ENCODE measurements around the gene CPNE5.

Gene CPNE5

DNA sequence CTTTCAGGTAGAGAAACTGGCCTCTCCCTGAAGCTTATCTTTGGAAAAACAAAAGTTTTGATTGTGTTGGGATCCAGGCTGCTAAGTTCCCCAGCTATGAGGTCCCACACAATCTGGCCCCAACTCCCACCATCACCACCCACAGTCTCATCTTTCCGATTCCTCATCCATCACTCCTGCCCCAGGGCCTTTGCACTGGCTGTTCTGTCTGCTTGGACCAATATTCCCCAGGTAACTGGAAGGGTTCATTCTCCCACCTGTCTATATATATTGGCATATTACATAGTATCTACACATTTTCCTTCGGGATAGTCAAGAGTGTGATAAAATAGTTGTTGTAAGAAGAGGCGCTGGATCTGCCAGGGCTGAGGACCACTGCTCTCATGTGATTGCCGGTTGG is 52.0 kb downstream of the CPNE5 start:
- no peak for DNase-seq

DNA sequence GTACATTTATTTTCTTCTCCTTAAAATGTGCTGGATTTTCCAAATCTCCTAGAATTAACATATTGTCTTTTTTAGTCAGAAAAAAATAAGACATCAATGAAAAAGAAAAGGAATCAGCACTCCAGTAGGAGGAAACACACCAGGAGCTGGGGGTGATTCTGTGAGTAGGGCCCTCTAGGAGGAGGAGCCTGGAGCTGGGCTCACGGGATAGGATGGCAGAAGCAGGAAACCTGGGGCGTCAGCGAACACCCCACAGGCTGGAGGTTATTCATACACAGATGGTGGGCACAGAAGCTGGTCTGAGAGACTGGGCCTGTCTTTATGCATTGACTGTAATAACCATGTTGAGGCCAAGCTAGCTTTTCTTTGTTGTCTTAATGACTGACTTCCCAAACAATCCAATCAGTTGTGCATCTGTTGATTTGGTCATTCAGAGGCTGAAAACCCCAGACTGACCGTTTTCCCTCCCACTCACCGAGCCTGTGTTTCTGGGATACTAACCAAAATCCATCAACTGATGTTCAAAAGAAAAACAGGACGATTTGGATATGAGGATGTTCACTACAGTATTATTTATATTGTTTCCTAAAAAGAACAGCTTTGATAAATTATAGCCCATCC is 53.1 kb downstream of the CPNE5 start:
- DNase-seq = no peak

DNA sequence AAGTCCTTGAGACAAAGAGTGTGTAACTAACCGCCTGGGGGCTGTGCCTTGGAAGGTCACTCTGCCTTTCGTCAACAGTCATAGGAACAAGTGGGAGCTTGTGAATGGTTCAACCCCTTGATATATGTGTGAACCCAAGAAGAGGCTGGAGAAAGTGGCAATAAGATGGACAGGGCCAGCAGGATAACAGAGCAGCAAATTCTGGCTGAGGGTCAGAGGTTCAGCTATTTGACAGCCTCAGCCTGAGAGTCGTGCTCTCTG is 54.9 kb downstream of the CPNE5 start:
- DNase-seq = no peak

DNA sequence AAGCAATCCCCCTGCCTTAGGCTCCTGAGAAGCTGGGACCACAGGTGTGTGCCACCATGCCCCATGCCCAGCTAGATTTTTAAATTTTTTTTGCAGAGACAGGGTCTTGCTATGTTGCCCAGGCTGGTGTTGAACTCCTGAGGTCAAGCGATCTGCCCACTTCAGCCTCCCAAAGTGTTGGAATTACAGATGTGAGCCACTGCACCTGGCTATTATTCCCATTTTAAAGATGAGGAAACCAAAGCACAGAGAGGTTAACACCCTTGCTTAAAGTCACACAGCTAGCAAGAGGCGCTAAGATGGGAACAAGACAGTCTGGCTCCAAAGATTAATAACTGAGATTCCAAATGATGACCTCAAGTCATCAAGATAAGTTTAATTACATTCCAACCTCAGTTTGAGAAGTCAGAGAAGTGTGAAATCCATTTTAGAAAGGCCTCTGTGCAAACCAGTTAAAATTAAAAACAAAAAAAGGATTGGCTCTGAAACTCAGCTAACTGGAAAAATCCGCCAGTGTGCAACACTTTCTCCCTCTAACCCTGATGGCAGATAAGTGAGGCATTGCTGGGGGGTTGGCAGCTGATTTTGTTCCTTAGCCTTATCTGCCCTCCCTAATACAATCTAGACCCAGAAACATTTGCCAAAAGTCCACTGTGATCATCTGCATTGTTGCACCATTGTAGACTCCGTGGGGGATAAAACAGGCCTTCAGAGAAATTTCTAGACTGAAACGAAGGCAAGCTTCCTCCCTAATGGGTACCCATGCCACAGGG is 55.5 kb downstream of the CPNE5 start:
- DNase-seq = no peak

DNA sequence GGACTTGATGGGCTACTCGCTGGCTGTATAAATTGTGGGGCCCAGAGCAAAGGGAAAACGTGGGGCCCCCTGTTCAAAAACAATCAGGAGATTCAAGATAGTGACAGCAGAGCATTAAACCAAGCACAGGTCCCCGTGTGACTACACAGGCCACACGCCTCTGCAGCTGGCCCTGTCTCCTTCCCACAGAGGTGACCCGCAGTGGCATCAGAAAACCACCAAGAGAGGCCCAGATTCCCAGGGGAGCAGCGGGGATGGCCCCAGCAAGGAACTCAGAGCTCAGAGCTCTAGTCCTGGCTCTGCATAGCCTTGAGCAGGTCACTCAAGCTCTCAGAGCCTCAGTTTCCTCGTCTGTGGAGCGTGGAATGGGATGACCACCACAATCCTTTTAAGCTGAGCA is 57.6 kb downstream of the CPNE5 start:
- no peak for DNase-seq

DNA sequence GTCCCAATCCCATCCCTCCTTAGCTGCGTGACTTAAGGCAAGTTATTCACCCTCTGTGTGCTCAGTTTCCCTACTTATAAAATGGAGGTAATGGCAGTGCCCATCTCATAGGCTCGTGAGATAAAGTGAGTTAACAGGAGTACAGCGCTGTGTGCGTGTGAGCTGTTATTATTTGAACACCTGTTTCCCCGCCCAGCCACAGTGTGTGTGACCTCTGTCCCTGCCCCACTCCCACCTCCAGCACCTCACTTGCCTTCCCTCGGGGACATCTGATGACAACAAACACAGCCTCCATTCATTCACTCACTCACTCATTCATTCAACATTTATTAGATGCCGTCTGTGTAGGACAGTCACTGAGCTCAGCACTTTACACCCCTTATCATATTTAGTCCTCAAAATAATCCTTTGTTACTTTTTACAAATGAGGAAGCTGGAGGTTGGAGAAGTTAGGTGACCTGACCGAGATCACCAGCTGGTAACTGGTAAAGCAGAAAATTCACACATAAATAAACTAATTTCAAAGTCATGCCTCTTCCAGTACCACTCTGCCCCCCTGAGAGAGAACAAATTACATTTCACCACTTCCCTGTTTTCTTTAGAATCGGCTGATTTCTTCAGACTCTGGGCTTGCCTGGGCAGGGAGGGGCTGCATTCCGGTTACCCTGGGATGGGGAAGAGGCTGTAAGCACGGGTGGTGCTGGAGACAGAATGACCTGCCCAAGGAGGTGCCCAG is 58.6 kb downstream of the CPNE5 start:
- no peak for DNase-seq

DNA sequence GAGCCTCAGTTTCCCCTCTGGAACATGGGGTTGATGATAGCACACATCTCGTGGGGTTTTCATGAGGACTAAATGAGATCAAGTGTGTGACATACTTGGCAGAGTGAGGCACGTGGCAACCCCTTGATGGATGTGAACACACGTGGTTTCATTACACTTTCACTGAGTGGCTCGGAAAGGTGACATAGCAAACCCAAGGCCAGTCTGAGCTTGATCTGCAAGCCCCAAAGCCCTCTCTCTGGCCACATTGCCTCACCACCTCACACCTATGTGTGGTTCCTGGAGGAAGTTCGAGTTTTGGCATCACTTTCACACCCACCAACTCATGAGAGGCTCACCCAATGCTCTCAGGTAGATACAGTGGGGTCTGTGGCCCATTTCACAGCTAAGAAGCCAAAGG is 60.0 kb downstream of the CPNE5 start:
- DNase-seq = no peak

DNA sequence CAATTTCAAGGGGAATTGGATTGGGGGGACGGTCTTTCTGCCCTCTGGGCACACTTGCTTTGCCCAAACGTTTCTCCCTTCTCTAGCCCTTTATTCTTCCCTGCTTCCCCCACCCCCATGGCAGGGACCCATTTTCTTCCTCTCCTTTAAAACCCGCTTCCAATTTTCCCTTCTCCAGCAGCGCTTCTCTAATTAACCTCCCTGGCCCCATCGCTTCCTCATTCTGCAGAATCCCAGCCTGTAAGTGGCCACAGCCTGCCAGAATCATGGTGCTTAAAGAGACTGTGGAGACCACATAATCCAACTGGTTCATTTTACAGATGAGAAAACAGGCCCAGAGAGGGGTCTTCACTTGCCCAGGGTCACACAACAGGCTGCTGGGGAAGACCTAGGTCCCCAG is 61.4 kb downstream of the CPNE5 start:
- DNase-seq = no peak

DNA sequence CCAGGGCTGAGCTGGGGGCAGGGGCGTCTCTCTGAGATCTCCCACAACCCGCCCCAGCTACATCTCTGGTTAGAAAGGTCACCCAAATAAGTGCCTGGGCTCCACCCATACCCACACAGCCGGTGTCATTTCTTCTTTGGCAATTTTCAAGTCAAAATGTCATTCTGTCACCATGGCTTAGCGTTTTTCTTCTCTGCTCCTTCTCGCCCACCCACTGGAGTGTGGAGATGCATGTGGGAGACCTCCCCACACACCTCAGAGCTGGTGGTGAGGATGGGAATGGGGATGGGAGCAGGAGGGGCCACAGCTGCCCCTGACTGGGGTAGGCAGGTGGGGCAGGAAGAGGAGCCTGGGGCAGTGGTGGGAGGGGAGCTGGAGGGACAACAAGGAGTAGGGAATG is 63.1 kb downstream of the CPNE5 start:
- DNase-seq = no peak

DNA sequence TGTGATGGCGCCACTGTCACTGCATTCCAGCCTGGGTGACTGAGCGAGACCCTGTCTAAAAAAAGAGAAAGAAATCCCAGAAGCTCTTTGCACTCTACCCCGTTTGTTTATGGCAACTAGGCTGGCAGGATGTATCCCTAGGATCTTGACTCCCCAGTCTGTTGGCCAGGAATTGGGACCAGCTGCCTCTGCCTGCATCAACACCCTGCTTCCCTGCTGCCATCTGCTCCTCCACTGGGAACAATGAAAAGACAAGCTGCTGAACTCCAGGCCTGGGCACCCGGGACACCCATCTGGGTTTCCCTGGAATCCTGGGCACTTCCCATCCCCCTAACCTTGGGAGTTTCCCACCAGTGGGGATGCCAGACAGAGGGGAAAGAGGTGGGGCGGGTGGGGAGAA is 64.9 kb downstream of the CPNE5 start:
- no peak for DNase-seq

DNA sequence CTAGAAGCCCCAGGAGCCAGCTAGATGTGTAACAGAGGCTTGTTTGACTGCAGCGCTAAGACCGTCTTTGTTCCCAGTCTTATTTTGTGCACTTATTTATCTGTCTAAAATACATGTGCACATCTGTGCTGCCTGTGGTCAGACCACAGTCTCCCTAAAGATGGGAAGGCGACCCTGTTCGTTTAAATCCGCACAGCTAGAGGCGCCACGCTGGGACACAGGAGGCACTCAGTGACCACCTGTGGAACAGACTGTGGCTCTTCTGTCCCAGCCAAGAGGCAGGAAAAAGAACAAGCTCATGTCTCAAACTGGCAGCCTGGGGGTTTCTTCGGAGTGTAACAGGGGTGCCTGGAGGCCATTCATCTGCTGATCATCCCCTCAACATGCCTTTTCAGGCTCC is 66.8 kb downstream of the CPNE5 start:
- DNase-seq = no peak

DNA sequence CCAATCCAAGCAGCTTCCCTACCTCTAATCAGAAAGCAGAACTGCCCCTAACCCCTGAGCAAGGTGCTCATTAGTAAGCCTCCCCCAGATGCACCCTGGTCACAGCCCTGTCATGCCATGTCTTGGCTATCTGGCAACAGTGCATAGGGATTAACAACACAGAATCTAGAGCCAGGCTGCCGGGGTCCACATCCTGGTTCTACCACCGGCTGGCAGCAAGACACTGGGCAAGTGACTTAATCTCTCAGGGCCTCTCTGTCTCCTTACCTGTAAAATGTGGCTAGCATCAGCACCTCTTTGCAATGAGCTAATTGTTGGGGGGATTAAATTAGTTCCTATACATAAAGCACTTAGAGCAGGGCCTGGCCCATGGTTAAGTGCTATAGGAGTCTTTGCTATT is 68.1 kb downstream of the CPNE5 start:
- DNase-seq = no peak

DNA sequence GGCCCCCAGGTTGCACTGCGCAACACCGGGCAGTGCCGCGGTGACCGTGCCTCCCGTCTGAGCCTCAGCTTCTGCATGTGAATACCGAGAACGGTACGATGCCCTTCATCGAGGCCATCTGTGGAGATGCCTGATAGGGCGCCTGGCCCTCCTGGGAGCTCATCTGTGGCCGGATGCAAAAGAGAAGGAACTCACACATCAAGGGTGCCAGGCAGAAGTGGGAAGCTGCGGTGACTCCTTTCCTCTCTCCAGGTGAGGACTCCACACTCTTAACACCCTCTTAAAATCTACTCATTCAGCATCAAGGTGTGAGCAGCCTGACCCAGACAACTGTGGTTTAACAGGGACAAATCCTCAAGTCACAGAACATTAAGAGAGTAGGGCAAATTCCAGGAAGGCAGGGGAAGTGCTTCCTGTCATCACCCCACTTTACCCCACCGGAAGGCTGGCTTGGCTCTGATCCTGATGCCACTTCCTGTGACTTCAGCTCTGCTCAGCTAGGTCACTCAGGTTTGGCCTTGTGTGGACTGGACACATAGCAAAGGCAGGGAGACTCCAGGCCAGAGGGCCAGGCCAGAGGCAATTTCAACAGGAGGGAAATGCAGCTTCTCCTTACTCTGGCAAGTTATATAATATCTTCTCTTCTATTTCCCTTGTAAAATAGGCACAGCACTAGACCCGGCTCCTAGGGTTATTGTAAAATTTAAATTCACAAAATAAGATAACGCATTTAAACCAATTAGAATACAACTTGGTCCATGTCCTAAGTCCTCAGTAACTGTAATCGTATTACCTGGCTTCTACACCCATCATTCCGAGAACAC is 69.4 kb downstream of the CPNE5 start:
- peak; percentile 58 for DNase-seq

DNA sequence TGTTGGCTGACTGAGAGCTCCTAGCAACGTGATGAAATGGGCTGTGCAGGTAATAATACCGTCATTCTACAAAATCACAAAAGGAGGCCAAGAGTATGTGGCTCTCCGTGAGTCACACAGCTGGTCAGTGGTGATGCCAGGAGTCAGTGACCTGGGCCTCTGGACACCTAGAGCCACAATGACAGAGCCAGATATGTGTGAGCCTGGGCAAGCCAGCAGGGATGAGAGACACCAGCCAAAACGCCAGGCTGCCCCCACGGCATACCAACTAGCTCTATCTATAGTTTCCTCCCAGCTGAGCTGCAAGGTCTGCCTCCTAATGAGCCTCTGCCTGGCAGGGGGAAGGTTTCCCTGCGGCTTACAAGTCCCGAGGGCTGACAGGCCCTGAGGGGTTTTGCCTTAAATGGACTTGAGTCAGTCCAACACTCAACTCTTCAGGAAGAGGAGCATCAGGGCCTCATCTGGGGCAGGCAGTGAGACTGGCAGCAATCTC is 70.0 kb downstream of the CPNE5 start:
- peak; percentile 44 for DNase-seq

DNA sequence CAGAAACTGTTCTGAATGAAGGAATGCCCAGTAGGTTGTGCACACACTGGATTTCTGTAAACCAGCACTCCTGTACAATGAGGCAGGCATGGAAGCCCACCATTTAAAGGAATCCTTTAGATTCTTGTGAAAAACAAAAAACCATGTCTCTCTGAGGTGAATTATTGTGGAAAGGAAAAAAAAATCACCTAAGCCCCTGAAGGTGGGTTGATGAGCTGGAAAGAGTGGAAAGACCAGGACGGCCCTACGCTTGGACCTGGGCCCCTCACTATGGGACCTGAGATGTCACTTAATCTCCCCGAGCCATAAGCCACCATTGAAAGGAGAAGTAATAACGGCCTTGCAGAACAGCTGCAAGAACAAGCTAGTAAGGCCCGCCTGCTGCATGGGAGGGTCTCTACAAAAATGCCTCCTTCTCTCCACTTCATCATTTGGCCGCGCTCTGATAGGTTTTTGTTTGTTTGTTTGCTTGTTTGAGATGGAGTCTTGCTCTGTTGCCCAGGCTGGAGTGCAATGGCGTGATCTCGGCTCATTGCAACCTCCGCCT is 72.8 kb downstream of the CPNE5 start:
- no peak for DNase-seq

DNA sequence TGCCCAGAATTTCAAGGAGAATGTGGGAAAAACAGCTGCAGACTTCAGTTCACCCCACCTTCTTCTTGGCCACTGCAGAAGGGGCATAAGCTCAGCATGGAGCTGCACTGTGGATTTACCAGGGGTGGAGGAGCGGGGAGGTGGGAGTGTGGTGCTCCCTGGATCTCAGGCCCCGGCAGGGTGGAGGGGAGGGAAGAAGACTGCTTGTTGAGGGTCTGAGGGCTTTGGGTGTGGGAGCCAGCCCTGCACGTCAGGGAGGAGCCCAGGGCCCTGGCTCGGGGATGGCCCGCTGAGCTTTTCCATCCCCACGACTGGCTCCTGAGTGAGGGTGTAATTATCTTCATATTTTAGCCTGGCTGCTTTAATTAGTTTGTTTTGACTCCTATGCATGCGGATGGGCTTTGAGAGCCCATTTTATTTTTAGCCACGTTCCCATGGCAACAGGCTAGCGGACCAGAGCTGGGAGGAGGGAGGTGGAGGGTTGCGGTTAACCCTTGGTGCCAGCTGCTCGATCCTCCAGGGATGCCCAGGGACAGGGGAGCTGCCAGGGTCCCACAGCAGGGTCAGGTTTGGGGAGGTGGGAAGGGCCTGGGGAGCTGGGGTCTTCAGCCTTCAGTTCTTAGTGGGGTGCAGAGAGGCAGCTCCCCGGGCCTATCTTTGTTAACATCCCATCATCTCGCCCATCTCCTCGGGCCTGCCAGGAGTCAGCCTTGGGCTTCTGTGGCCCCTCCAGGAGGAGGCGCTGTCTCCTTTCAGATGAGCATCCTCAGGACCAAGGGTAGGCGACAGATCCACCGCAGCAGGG is 73.4 kb downstream of the CPNE5 start:
- DNase-seq = peak; percentile 78

DNA sequence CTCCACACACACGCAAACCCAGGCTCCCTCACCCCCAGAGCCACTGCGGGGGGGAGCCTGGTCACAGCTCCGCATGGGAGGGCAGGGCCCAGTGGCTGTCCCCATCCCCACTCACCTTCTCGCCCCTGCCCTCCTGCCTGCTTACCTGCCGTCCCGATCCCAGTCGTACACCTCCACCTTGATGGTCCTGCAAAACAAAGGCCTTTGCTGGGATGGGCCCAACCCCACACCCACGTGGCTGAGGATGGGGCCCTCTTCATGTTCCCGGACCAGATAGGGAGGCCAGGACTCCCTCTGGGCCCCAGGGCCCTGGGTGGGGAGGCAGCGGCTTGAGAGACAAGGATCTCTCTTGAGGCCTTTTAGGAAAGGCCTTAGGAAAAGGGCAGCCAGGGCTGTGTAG is 74.1 kb downstream of the CPNE5 start:
- no peak for DNase-seq

DNA sequence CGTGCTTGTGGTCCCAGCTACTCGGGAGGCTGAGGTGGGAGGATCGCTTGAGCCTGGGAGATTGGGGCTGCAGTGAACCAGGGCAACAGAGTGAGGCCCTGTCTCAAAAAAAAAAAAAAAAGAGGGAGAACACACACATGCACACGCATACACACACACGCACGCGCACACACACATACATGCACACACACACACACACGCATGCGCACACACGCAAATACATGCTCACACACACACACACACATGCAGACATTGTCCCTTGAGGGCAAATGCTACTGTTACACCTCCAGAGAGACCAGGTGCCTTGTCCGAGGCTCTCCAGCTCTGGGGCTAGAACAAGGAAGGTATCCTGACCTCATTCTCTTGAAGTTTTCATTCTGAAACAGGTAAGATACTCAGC is 77.1 kb downstream of the CPNE5 start:
- DNase-seq = no peak

DNA sequence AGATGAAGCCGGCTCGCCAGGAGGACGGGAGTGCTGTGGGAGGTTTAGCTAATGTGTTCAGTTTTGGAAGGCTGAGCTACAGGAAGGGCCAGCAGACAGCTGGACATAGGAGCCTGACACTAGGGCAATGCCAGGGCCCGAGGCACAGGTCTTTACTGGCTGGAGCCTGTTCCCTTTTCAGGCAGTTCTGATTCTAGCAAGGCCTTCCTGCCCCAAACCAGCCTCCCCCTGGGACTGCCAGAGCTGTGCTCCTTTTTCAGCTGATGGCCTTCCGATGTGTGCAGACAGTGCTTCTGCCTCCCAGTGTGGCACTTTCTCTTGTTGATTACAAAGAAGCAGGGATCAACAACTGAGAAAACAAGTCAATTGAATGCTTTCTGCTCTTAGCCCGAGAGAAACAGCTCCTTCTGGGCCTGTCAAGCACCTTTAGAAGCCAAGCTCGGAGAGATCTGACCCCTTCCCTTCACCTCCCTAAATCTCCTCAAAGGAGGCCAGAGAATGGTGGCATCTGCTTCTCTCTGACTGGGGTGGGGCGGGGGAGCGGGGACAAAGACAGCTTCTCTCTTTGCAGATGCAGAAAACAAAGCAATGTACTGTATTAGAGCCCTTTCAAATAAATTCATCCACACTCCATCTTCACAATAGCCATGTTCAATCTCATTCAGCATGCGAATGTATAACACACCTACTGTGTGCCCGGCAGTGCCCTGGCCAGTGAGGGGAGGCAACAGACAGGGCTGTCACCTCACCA is 78.4 kb downstream of the CPNE5 start:
- no peak for DNase-seq

DNA sequence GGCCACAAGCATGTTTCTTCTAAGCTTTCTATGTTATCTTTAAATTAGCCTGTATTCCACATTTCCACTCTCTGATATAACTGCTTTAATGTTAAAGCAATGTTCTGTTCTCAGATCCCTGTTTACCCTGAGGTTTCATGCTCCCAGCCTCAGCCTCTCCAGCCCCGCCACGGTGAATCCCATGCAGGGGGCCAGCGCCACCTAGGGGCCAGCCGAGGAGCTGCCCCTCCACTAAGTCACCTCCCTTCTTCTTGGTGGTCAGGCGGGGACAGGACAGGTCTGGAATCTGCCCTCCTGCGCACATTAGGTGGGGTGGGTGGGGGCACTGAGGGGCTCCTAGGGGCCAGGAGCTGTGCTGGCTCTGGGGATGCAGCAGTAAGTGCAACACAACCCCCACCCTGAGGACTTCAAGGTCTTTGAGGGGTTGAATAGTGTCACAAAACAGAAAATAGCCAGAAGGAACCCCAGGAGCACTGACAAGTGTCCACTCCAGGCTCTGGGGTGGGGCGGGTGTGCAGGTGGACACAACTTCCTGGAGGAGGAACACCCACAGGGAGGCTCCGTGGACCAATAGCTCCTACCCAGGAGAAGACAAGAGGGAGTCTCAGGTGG is 80.0 kb downstream of the CPNE5 start:
- DNase-seq = peak; percentile 62

All from fibroblast of skin of right biceps (primary cell).